Stimulated activated naive CD8-positive, alpha-beta T cell treated with anti-CD3 and anti-CD28 coated beads, Interleukin-15, Interleukin-2, amounts not matched to agents 100 U/mL and 50 U/mL, for 24 hours (primary cell): ENCODE results near the gene OR6B1.
"Not testable (repeated sequence)": the region's sequence is repeated elsewhere in the genome, so short reads cannot be mapped to it uniquely, and the experiment has no call there.

Source experiments
- ATAC-seq: fragments of 150-1000 bp; cut with Tn5 transposase; one replicate; pipeline ENCODE4 v1.10.0; 2021
- DNase-seq: peaks from one replicate; pipeline ENCODE4 v3.0.0; 2021

The OR6B1 gene

GRCh38 chr7:144006029-144006691 is 6.0 kb downstream of the OR6B1 start:
- ATAC-seq, result no peak
- DNase-seq, result no peak

GRCh38 chr7:144006692-144007042 is 6.5 kb downstream of the OR6B1 start:
- ATAC-seq, result no peak
- DNase-seq, result no peak

- ATAC-seq (no peak), DNase-seq (no peak)
Observed at GRCh38 chr7:144009361-144009760, 9.2 kb downstream of the OR6B1 start.

GRCh38 chr7:144010061-144010460 is 9.9 kb downstream of the OR6B1 start:
- ATAC-seq, DNase-seq: not testable (repeated sequence)

GRCh38 chr7:144010821-144011220 is 10.7 kb downstream of the OR6B1 start:
- not testable (repeated sequence) for ATAC-seq, DNase-seq

- no peak for ATAC-seq
- no peak for DNase-seq
Observed at GRCh38 chr7:144011458-144012230, 11.5 kb downstream of the OR6B1 start.

- ATAC-seq (no peak), DNase-seq (no peak)
Observed at GRCh38 chr7:144018065-144018464, 17.9 kb downstream of the OR6B1 start.

- ATAC-seq (peak; percentile 5), DNase-seq (no peak)
Observed at GRCh38 chr7:144019457-144019856, 19.3 kb downstream of the OR6B1 start.

GRCh38 chr7:144020340-144020739 is 20.2 kb downstream of the OR6B1 start:
- ATAC-seq, result no peak
- no peak for DNase-seq

- DNase-seq (no peak), ATAC-seq (no peak)
Observed at GRCh38 chr7:144022169-144022568, 22.0 kb downstream of the OR6B1 start.

- ATAC-seq (peak; percentile 29), DNase-seq (no peak)
Observed at GRCh38 chr7:144023171-144023827, 23.2 kb downstream of the OR6B1 start.

GRCh38 chr7:144024213-144024612 is 24.1 kb downstream of the OR6B1 start:
- ATAC-seq (no peak), DNase-seq (no peak)

- DNase-seq (no peak), ATAC-seq (no peak)
Observed at GRCh38 chr7:144026203-144026883, 26.2 kb downstream of the OR6B1 start.

- ATAC-seq (no peak), DNase-seq (no peak)
Observed at GRCh38 chr7:144027070-144027469, 26.9 kb downstream of the OR6B1 start.

- ATAC-seq, result peak; percentile 52
- no peak for DNase-seq
Observed at GRCh38 chr7:144027974-144028373, 27.9 kb downstream of the OR6B1 start.

GRCh38 chr7:144028547-144028946 is 28.4 kb downstream of the OR6B1 start:
- no peak for DNase-seq
- no peak for ATAC-seq

GRCh38 chr7:144032516-144032915 is 32.4 kb downstream of the OR6B1 start:
- DNase-seq (no peak), ATAC-seq (no peak)

- DNase-seq, result no peak
- ATAC-seq, result no peak
Observed at GRCh38 chr7:144032985-144033709, 33.0 kb downstream of the OR6B1 start.

GRCh38 chr7:144035385-144035784 is 35.3 kb downstream of the OR6B1 start:
- no peak for DNase-seq
- no peak for ATAC-seq

GRCh38 chr7:144036302-144036885 is 36.3 kb downstream of the OR6B1 start:
- DNase-seq, result no peak
- ATAC-seq, result no peak

- DNase-seq (no peak), ATAC-seq (no peak)
Observed at GRCh38 chr7:144037414-144038035, 37.4 kb downstream of the OR6B1 start.
